ENCODE data around the gene MAB21L1. TPM values are rescaled to one million over a fixed set of nuclear protein-coding genes. Genes with fewer than 3 reads are reported as not detected.

MAB21L1 gene
- polyA plus RNA-seq, 1 experiment, result 0.02 TPM

DNA sequence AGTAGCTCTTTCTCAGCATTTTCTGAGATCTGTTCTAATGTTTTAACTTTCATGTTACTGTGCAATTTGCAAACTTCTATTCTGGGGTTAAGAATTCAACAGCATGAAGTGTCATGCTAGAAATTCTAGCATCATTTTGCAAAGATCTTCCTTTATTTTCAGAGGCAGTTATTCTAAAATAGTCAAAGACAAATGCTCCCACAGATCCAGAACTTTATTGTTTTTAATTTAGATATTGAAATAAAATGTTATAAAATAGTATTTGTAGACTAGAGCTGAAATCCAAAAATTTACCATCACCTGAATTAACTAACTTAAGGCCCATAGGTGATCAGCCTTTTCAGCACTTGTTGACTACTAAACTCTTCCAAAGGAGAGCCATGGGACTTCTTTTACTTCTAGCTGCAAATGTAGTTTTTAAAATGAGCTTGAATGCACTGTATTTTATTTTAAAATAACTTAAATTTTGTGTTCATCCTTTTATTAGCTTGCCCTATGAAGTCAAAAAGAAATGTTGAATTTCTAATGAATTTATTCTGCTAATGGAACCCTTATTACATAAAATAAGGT lies 3.2 kb downstream of the MAB21L1 start:
- POLR2A ChIA-PET, result no interaction called here
- CTCF ChIA-PET, result no interaction called here

GRCh38 chr13:35472323-35472881 lies 4.1 kb downstream of the MAB21L1 start:
- Histone ChIP-seq H3K9me3 (ENCODE audit: control insufficient read depth, insufficient read depth, low read length) (peaks cover 8% of the 10 kb centered on the region; the same call in 1 of the 2 replicates), H3K27me3 (ENCODE audit: control insufficient read depth, insufficient read depth, low read length) (peaks cover 65% of the 10 kb centered on the region), H3K27ac (ENCODE audit: low read depth, low read length) (no peak overlapping the region), H3K4me3 (ENCODE audit: low read depth, low read length) (no peak overlapping the region)
- DNase-seq (ENCODE audit: low read depth, low spot score), result no peak
- CTCF ChIA-PET, result no interaction called here
- TF ChIP-seq, protein P1, sequence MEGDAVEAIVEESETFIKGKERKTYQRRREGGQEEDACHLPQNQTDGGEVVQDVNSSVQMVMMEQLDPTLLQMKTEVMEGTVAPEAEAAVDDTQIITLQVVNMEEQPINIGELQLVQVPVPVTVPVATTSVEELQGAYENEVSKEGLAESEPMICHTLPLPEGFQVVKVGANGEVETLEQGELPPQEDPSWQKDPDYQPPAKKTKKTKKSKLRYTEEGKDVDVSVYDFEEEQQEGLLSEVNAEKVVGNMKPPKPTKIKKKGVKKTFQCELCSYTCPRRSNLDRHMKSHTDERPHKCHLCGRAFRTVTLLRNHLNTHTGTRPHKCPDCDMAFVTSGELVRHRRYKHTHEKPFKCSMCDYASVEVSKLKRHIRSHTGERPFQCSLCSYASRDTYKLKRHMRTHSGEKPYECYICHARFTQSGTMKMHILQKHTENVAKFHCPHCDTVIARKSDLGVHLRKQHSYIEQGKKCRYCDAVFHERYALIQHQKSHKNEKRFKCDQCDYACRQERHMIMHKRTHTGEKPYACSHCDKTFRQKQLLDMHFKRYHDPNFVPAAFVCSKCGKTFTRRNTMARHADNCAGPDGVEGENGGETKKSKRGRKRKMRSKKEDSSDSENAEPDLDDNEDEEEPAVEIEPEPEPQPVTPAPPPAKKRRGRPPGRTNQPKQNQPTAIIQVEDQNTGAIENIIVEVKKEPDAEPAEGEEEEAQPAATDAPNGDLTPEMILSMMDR (IDR thresholded peaks at IDR 0.05; ENCODE audit: low read depth, low read length), result no peak
- POLR2A ChIA-PET, result no interaction called here

More for the DNA sequence above, 3.2 kb downstream of the MAB21L1 start:
- Histone ChIP-seq H3K9me3 (ENCODE audit: control insufficient read depth, insufficient read depth, low read length) (peaks cover 8% of the 10 kb centered on the region; the same call in 1 of the 2 replicates), H3K27me3 (ENCODE audit: control insufficient read depth, insufficient read depth, low read length) (peaks cover 74% of the 10 kb centered on the region), H3K27ac (ENCODE audit: low read depth, low read length) (no peak overlapping the region), H3K4me3 (ENCODE audit: low read depth, low read length) (no peak overlapping the region)
- DNase-seq (ENCODE audit: low read depth, low spot score), result no peak
- TF ChIP-seq, protein P1 (IDR thresholded peaks at IDR 0.05; ENCODE audit: low read depth, low read length), result no peak

DNA sequence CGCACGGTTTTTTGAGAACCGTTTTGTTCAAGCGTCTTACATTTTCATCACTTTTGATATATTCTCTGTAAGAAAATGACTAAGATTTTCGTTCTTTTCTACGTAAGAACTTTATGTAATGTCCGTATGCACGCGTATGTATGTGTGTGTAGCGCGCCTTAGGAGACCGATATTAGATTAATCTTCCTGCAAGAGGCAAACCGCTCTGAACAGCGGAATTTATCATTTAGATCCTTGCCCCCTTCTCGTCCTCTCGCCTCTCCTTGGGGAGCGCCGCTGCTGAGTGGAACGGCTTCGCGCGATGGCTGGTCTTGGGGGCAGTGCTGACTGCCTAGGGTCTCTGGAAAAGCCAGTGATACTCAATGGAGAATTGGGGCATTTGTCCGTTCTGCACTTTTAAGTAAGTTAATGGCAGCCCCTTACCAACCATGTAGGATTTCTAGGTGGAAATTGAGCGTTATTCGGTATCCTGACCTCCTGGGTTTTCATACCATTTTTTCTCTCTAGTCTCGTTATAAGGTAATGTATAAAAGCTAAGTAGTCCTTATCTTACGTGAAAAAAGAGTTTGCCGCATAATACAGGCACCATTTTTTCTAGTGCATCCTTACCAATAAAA lies 4.7 kb downstream of the MAB21L1 start:
- DNase-seq (ENCODE audit: low read depth, low spot score), result no peak
- ChIA-PET POLR2A (no interaction called here), CTCF (no interaction called here)
- Histone ChIP-seq H3K27ac (ENCODE audit: low read depth, low read length) (no peak overlapping the region), H3K9me3 (ENCODE audit: control insufficient read depth, insufficient read depth, low read length) (peaks cover 8% of the 10 kb centered on the region; the same call in 1 of the 2 replicates), H3K4me3 (ENCODE audit: low read depth, low read length) (no peak overlapping the region), H3K27me3 (ENCODE audit: control insufficient read depth, insufficient read depth, low read length) (peaks cover 59% of the 10 kb centered on the region)
- TF ChIP-seq, protein P1 (IDR thresholded peaks at IDR 0.05; ENCODE audit: low read depth, low read length), result no peak

DNA sequence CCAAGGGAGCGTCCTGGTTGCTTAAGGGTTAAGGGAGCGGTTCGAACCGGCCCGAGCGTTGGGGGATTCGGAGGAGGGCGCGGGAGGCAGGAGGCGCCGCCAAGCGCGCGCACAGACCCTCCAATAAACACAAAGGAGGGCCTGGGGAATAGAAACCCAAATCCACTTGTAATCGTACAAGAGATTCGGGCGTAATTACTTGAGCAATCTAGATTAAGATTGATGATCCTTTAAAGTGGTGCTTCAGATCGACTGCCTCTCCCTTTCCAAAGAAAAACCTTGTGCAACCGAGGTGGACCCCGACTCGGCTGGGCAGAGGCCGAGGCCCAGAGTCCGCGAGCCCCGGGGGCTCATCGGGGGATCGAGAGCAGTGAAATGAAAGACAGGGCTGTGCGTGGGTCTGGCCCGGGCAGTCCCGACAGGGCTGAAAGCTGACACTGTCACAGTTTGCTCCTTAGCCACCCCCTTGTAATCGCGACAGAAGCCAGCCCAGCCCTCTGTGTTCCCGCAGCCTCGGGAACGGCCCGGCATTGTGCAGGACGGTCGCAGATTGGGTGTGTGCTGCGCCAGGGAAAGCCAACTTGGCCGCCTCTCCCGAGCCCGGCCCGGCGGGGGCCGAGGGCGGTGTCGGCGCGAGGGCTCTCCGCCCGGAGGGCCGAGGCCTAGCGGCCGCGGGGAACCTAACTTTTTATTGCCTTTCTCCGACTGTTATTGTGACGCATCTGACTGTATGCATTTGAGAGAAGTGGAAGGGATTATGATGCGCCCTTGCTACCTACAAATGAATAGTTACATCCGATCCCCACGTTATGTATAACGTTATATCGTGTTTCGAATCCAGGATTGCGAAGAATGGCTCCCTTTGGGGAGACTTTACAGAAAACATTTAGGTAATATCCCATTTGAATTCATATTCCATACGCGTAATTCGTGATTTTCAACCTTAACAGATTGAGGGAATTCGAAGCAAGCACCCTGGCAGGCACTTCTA lies 5.5 kb downstream of the MAB21L1 start:
- Histone ChIP-seq H3K9me3 (ENCODE audit: control insufficient read depth, insufficient read depth, low read length) (peaks cover 8% of the 10 kb centered on the region; the same call in 1 of the 2 replicates), H3K27ac (ENCODE audit: low read depth, low read length) (peak overlapping the region; percentile 21), H3K27me3 (ENCODE audit: control insufficient read depth, insufficient read depth, low read length) (peaks cover 51% of the 10 kb centered on the region), H3K4me3 (ENCODE audit: low read depth, low read length) (peak overlapping the region; percentile 17; the same call in 1 of the 2 replicates)
- DNase-seq (ENCODE audit: low read depth, low spot score), result no peak
- TF ChIP-seq, protein P1 (IDR thresholded peaks at IDR 0.05; ENCODE audit: low read depth, low read length), result no peak
- CTCF ChIA-PET, result no interaction called here
- POLR2A ChIA-PET, result no interaction called here
